Fibroblast of skin of left biceps (primary cell): ENCODE data around the gene ODC1.
"Not testable (repeated sequence)": the region's sequence is repeated elsewhere in the genome, so short reads cannot be mapped to it uniquely, and the experiment has no call there.

Source experiments
- DNase-seq, 2 experiments: peaks; one replicate each; pipeline ENCODE4 v3.0.0-alpha.2; 2013; ENCODE audit warnings: low read depth in 2 of 2

Gene ODC1

GRCh38 chr2:10478298-10478625 is 30.1 kb upstream of the ODC1 start:
- no peak for DNase-seq

- DNase-seq, result no peak
These were observed 29.5 kb upstream of the ODC1 start for GRCh38 chr2:10477443-10478297.

- no peak for DNase-seq
These were observed 28.8 kb upstream of the ODC1 start for GRCh38 chr2:10476723-10477442.

- no peak for DNase-seq
These were observed 27.9 kb upstream of the ODC1 start for GRCh38 chr2:10475811-10476660.

GRCh38 chr2:10475221-10475722 is 27.1 kb upstream of the ODC1 start:
- no peak for DNase-seq

- DNase-seq, result no peak
These were observed 25.1 kb upstream of the ODC1 start for GRCh38 chr2:10473121-10473756.

GRCh38 chr2:10471955-10472354 is 23.8 kb upstream of the ODC1 start:
- DNase-seq, result no peak

- no peak for DNase-seq
These were observed 23.0 kb upstream of the ODC1 start for GRCh38 chr2:10471046-10471571.

- no peak for DNase-seq
These were observed 22.0 kb upstream of the ODC1 start for GRCh38 chr2:10469955-10470608.

- no peak for DNase-seq
These were observed 21.2 kb upstream of the ODC1 start for GRCh38 chr2:10469301-10469700.

GRCh38 chr2:10467401-10467800 is 19.3 kb upstream of the ODC1 start:
- no peak for DNase-seq

GRCh38 chr2:10466801-10467200 is 18.7 kb upstream of the ODC1 start:
- DNase-seq, result no peak

GRCh38 chr2:10465910-10466309 is 17.8 kb upstream of the ODC1 start:
- no peak for DNase-seq

GRCh38 chr2:10462178-10463083 is 14.3 kb upstream of the ODC1 start:
- DNase-seq, result no peak

- no peak for DNase-seq
These were observed 12.3 kb upstream of the ODC1 start for GRCh38 chr2:10460366-10460796.

- DNase-seq, result no peak
These were observed 9.9 kb upstream of the ODC1 start for GRCh38 chr2:10457846-10458598.

GRCh38 chr2:10457195-10457594 is 9.1 kb upstream of the ODC1 start:
- not testable (repeated sequence) for DNase-seq

GRCh38 chr2:10454505-10454904 is 6.4 kb upstream of the ODC1 start:
- DNase-seq, result no peak

GRCh38 chr2:10453905-10454298 is 5.8 kb upstream of the ODC1 start:
- no peak for DNase-seq
